Sigmoid colon (tissue), 4 donors: ENCODE data around the gene LRP1B.

ENCODE experiments used
- CTCF ChIP-seq, 4 experiments: fragments of 450-650 bp in 3 of 4; fragments of 200-600 bp in 1 of 4; IDR thresholded peaks; one replicate each; pipeline ENCODE4 v1.5.1; 2016 to 2019; ENCODE audit warnings: antibody characterized with exemption in 4 of 4, mild to moderate bottlenecking in 3 of 4, moderate library complexity in 2 of 4
- POLR2A ChIP-seq, 2 donors: fragments of 450-650 bp; IDR thresholded peaks; one replicate each; pipeline ENCODE4 v1.6.1; 2016; ENCODE audit warnings: antibody characterized with exemption in 2 of 2, mild to moderate bottlenecking in 2 of 2, moderate library complexity in 2 of 2
- POLR2AphosphoS5 ChIP-seq, 4 donors: sonication (generic); formaldehyde crosslinking; IDR thresholded peaks; one replicate each; pipeline ENCODE4 v1.6.1; 2017; ENCODE audit warnings: antibody characterized with exemption in 4 of 4

- TF ChIP-seq POLR2A (IDR thresholded peaks at IDR 0.05) (no peak), POLR2AphosphoS5 (IDR thresholded peaks at IDR 0.05) (no peak), CTCF (IDR thresholded peaks at IDR 0.05) (no peak)
Measured at GRCh38 chr2:141824790-141825189, 306.0 kb downstream of the LRP1B start.
